Measurements from ENCODE around the gene EFCAB6.

The EFCAB6 gene

GRCh38 chr22:43481568-43482317 lies 330.4 kb downstream of the EFCAB6 start:
- DNase-seq (ENCODE audit: low spot score): no peak

DNA sequence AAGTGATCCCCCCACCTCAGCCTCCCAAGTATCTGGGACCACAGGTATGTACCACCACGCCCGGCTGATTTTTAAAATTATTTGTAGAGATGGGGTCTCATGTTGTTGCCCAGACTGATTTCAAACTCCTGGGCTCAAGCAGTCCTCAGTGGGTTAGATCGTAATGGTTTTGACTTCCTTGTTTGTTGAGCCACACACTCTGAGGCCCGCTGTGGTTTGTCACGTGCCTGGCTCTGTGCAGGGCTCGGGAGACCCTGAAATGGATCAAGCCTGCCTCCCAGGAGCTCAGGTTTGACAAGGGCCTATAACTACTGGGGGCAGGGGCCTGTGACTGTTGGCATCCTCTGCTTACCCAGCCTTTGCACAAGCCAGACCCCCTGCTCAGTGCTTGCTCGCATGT lies 332.1 kb downstream of the EFCAB6 start:
- no peak for DNase-seq (ENCODE audit: low spot score)

- no peak for DNase-seq (ENCODE audit: low spot score)
These were observed 332.7 kb downstream of the EFCAB6 start for GRCh38 chr22:43479301-43479950.
